22Rv1 (cell line): ENCODE results near the gene MAN1C1.

Source experiments
- ZFX ChIP-seq: fragments of 450-650 bp; IDR thresholded peaks from 2 replicates; pipeline ENCODE4 v1.6.1; 2017; ENCODE audit warnings: antibody characterized with exemption, borderline replicate concordance
- TF ChIP-seq, protein P1 (sequence below): fragments of 450-650 bp; IDR thresholded peaks from 2 replicates; pipeline ENCODE4 v1.5.1; 2017; ENCODE audit warnings: mild to moderate bottlenecking

DNA sequence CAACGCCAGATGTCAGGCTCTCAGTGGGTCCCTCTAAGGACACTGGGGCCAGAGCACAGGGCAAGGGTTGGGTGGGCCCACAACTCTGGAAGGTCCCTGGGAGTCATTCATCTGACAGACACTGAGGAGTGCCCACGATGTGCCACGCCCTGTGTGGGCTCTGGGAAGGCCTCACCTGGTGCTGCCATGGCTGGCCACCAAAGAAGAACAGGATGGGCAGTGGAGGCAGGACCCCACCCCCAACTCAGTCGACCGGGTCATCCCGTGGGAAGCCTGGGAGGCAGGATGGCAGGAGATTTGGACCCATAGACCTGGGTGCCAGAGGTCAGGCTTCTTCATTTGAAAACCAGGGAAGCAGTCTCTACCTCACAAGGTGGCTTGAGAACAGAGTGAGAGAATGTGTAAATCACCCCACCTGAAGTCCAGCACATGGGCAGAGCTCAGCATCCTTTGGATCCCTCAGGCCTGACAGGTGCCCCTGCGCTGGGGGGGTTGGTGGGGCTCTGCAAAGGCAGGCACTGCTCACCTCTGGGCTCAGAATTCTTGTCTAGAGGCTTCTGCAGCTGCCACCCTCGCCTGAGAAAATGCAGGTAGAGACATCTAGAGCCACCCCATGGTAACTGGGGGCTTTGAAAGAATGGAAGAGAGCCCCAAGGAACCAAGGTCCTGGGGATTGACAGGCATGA lies 182.2 kb downstream of the MAN1C1 start:
- TF ChIP-seq, protein P1, sequence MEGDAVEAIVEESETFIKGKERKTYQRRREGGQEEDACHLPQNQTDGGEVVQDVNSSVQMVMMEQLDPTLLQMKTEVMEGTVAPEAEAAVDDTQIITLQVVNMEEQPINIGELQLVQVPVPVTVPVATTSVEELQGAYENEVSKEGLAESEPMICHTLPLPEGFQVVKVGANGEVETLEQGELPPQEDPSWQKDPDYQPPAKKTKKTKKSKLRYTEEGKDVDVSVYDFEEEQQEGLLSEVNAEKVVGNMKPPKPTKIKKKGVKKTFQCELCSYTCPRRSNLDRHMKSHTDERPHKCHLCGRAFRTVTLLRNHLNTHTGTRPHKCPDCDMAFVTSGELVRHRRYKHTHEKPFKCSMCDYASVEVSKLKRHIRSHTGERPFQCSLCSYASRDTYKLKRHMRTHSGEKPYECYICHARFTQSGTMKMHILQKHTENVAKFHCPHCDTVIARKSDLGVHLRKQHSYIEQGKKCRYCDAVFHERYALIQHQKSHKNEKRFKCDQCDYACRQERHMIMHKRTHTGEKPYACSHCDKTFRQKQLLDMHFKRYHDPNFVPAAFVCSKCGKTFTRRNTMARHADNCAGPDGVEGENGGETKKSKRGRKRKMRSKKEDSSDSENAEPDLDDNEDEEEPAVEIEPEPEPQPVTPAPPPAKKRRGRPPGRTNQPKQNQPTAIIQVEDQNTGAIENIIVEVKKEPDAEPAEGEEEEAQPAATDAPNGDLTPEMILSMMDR, result no peak
- TF ChIP-seq ZFX, result no peak
